ENCODE data around the gene ESRRG. TPM values are rescaled to one million over a fixed set of nuclear protein-coding genes. Genes with fewer than 3 reads are reported as not detected.

Gene ESRRG
- total RNA-seq, 3 donors from 2014 or later = 0.58 to 1.1 (median 0.58) TPM

DNA sequence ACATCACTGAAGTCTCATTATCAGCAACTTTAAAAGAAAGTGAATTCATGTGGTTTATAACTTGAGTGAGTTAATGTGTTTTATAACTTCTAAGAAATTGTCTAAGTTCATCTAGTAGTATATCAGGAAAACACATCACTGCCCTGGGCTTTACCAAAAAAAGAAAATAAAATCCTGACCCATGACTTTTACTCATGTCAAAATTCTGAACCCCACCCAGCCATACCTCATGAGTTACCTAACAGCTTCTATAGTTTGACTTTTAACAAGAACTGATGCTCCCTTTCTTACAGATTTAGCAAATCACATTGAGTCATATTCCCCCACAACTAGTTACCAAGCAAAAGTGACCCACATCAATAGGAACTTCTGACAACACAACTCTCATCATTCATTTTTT, 57.4 kb downstream of the ESRRG start:
- intact Hi-C loops (cut with DNase I, micrococcal nuclease) = no loop called here
- no peaks in the 10 kb centered on the region for H3K9me3 ChIP-seq

GRCh38 chr1:216665406-216665805, 57.8 kb downstream of the ESRRG start:
- no peaks in the 10 kb centered on the region for H3K9me3 ChIP-seq
- TF ChIP-seq, protein P1, sequence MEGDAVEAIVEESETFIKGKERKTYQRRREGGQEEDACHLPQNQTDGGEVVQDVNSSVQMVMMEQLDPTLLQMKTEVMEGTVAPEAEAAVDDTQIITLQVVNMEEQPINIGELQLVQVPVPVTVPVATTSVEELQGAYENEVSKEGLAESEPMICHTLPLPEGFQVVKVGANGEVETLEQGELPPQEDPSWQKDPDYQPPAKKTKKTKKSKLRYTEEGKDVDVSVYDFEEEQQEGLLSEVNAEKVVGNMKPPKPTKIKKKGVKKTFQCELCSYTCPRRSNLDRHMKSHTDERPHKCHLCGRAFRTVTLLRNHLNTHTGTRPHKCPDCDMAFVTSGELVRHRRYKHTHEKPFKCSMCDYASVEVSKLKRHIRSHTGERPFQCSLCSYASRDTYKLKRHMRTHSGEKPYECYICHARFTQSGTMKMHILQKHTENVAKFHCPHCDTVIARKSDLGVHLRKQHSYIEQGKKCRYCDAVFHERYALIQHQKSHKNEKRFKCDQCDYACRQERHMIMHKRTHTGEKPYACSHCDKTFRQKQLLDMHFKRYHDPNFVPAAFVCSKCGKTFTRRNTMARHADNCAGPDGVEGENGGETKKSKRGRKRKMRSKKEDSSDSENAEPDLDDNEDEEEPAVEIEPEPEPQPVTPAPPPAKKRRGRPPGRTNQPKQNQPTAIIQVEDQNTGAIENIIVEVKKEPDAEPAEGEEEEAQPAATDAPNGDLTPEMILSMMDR (IDR thresholded peaks at IDR 0.05) = no peak
- H3K4me1 ChIP-seq (ENCODE audit: low read depth) = no peaks in the 10 kb centered on the region
- H3K36me3 ChIP-seq (ENCODE audit: low read depth) = no peaks in the 10 kb centered on the region
- DNase-seq = no peak
- no peak overlapping the region for H3K4me3 ChIP-seq
- ATAC-seq = no peak
- intact Hi-C loops (cut with DNase I, micrococcal nuclease) = no loop called here

More for the DNA sequence above, 57.4 kb downstream of the ESRRG start:
- TF ChIP-seq, protein P1 (IDR thresholded peaks at IDR 0.05) = no peak
- Histone ChIP-seq H3K4me3 (no peak overlapping the region), H3K36me3 (ENCODE audit: low read depth) (no peaks in the 10 kb centered on the region), H3K4me1 (ENCODE audit: low read depth) (no peaks in the 10 kb centered on the region)
- DNase-seq (no peak), ATAC-seq (no peak)

GRCh38 chr1:216662681-216663080, 60.5 kb downstream of the ESRRG start:
- TF ChIP-seq, protein P1 (IDR thresholded peaks at IDR 0.05) = no peak
- intact Hi-C loops (cut with DNase I, micrococcal nuclease) = no loop called here

DNA sequence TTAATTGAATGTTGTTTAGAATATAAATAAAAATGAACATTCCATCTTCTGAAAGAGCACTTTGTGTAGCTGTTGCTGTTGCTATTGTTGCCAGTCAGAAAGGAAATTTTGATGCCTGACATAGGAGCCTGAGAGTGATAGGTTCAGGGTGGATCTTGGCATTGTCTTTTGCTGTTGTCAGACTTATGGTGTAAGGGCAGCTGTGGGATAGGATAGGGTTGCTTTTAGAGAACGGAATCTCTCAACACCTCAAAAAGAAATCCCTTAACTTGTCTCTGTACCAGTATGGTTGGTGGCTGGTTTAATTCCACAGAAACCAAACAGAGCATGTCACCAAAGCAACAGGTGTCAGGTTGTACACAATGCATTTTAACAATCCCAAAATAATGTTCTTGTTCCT, 62.7 kb downstream of the ESRRG start:
- no peaks in the 10 kb centered on the region for H3K4me1 ChIP-seq (ENCODE audit: low read depth)
- no peaks in the 10 kb centered on the region for H3K9me3 ChIP-seq
- TF ChIP-seq, protein P1 (IDR thresholded peaks at IDR 0.05) = no peak
- no peak overlapping the region for H3K4me3 ChIP-seq
- no peaks in the 10 kb centered on the region for H3K36me3 ChIP-seq (ENCODE audit: low read depth)
- DNase-seq (no peak), ATAC-seq (no peak)
- intact Hi-C loops (cut with DNase I, micrococcal nuclease) = no loop called here

More at GRCh38 chr1:216662681-216663080, 60.5 kb downstream of the ESRRG start:
- Histone ChIP-seq H3K4me3 (no peak overlapping the region), H3K9me3 (no peaks in the 10 kb centered on the region), H3K4me1 (ENCODE audit: low read depth) (no peaks in the 10 kb centered on the region), H3K36me3 (ENCODE audit: low read depth) (no peaks in the 10 kb centered on the region)
- ATAC-seq (no peak), DNase-seq (no peak)

DNA sequence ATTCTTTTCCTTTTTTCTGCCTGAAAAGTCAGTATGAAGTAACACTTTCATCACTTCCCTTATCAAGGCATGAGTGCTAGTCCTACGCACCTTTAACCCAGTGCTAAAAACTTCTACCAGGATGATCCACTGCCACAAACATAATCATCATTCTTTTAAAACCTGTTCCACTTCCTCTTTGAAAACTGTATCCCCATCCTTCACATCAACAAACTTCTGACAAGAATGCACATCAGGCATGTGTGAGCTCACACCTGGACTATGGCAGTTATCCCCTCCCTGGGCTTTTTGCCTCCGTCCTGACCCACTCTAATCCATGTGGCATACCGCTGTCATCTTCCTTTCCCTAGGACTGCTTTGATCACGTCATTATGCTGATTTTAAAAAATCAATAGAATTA, 70.2 kb downstream of the ESRRG start:
- Histone ChIP-seq H3K36me3 (ENCODE audit: low read depth) (no peaks in the 10 kb centered on the region), H3K4me3 (no peak overlapping the region), H3K9me3 (no peaks in the 10 kb centered on the region), H3K4me1 (ENCODE audit: low read depth) (no peaks in the 10 kb centered on the region)
- intact Hi-C loops (cut with DNase I, micrococcal nuclease) = no loop called here
- TF ChIP-seq, protein P1 (IDR thresholded peaks at IDR 0.05) = no peak
- ATAC-seq (no peak), DNase-seq (no peak)

- intact Hi-C loops (cut with DNase I, micrococcal nuclease) = no loop called here
- no peak for DNase-seq
- no peaks in the 10 kb centered on the region for H3K36me3 ChIP-seq (ENCODE audit: low read depth)
- no peaks in the 10 kb centered on the region for H3K4me1 ChIP-seq (ENCODE audit: low read depth)
- ATAC-seq = no peak
- no peaks in the 10 kb centered on the region for H3K9me3 ChIP-seq
- H3K4me3 ChIP-seq = no peak overlapping the region
- TF ChIP-seq, protein P1 (IDR thresholded peaks at IDR 0.05) = no peak
Observed at GRCh38 chr1:216651826-216652418, 71.3 kb downstream of the ESRRG start.
